ENCODE data around the gene RNF31.

DNA sequence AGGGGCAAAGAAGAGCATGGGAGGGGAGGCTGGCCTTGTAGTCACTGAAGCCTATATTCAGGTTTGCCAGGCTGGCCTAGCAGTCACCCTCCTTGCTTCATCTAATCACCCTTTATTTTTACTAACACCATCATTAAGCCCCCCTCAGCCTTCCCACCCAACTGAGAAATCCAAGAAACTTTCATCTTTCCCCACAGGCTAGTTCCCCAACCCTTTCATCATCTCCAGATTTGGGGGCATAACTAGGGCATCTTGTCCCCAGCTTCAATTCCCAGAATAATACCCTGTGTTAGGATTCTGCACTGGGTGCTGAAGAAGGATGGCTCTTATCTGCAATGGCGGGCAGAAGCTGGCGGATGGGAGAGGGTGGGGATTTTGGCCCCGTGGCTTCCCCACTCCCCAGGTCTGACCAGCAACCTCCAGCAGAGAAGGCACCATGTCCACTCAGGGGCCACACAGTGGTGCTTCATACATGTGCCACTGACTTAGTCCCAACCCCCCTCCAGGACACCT is 46.3 kb upstream of the RNF31 start:
- TF ChIP-seq POLR2A (IDR thresholded peaks at IDR 0.05) (no peak), CTCF (IDR thresholded peaks at IDR 0.05) (no peak), EP300 (IDR thresholded peaks at IDR 0.05) (no peak)
